GM19023 (cell line): Measurements from ENCODE around the gene COMT.
"Not testable (repeated sequence)": the region's sequence is repeated elsewhere in the genome, so short reads cannot be mapped to it uniquely, and the experiment has no call there.

Experiments
- ATAC-seq: cut with Tn5 transposase; IDR thresholded peaks from one replicate; pipeline ENCODE4 v1.9.1; 2021; ENCODE audit warnings: mild to moderate bottlenecking, moderate library complexity; ENCODE audit not compliant: unreplicated experiment

The COMT gene

GRCh38 chr22:19907902-19908301 is 33.7 kb upstream of the COMT start:
- not testable (repeated sequence) for ATAC-seq

GRCh38 chr22:19909350-19910179 is 32.0 kb upstream of the COMT start:
- ATAC-seq = no peak

GRCh38 chr22:19910180-19910744 is 31.3 kb upstream of the COMT start:
- ATAC-seq = no peak

- ATAC-seq = no peak
Measured at GRCh38 chr22:19911540-19912270, 29.9 kb upstream of the COMT start.

GRCh38 chr22:19912271-19912999 is 29.1 kb upstream of the COMT start:
- ATAC-seq = no peak

GRCh38 chr22:19913337-19913936 is 28.1 kb upstream of the COMT start:
- no peak for ATAC-seq

GRCh38 chr22:19914201-19914943 is 27.2 kb upstream of the COMT start:
- no peak for ATAC-seq

- no peak for ATAC-seq
Measured at GRCh38 chr22:19915287-19915954, 26.2 kb upstream of the COMT start.

- no peak for ATAC-seq
Measured at GRCh38 chr22:19916006-19916405, 25.6 kb upstream of the COMT start.

- ATAC-seq = no peak
Measured at GRCh38 chr22:19916941-19917340, 24.6 kb upstream of the COMT start.

- no peak for ATAC-seq
Measured at GRCh38 chr22:19917389-19918138, 24.0 kb upstream of the COMT start.

GRCh38 chr22:19918332-19919106 is 23.1 kb upstream of the COMT start:
- ATAC-seq = no peak

GRCh38 chr22:19919701-19920363 is 21.7 kb upstream of the COMT start:
- ATAC-seq = no peak

GRCh38 chr22:19921544-19922081 is 20.0 kb upstream of the COMT start:
- no peak for ATAC-seq

GRCh38 chr22:19923914-19924513 is 17.6 kb upstream of the COMT start:
- ATAC-seq = no peak

- ATAC-seq = not testable (repeated sequence)
Measured at GRCh38 chr22:19926028-19926427, 15.5 kb upstream of the COMT start.

GRCh38 chr22:19927696-19928095 is 13.9 kb upstream of the COMT start:
- no peak for ATAC-seq
